Peyer's patch (tissue), 4 donors: ENCODE measurements around the gene HEPHL1. TPM values are rescaled to one million over a fixed set of nuclear protein-coding genes. Genes with fewer than 3 reads are reported as not detected.

Experiments used
- DNase-seq, 3 donors: peaks; one replicate each; pipeline ENCODE4 v3.0.0-alpha.2; 2017 to 2019
- H3K27ac ChIP-seq, 4 donors: fragments of 200-600 bp; sonication (generic); one replicate each; pipeline ENCODE4 v1.5.1; 2016 to 2019
- H3K27me3 ChIP-seq, 2 donors: fragments of 200-600 bp; sonication (generic); one replicate each; pipeline ENCODE4 v1.5.1; 2019
- H3K36me3 ChIP-seq, 3 donors: fragments of 200-600 bp; sonication (generic); one replicate each; pipeline ENCODE4 v1.5.1; 2016 to 2019
- H3K4me1 ChIP-seq, 4 donors: fragments of 200-600 bp; sonication (generic); one replicate each; pipeline ENCODE4 v1.5.1; 2016 to 2019
- H3K4me3 ChIP-seq, 4 donors: fragments of 200-600 bp; sonication (generic); 1 replicate in 3 of 4; 2 replicates in 1 of 4; pipeline ENCODE4 v1.5.1; 2016 to 2019; ENCODE audit warnings: mild to moderate bottlenecking in 1 of 4
- H3K9me3 ChIP-seq, 4 donors: fragments of 200-600 bp; sonication (generic); one replicate each; pipeline ENCODE4 v1.5.1; 2016 to 2019; ENCODE audit warnings: mild to moderate bottlenecking in 1 of 4
- POLR2A ChIP-seq, 2 donors: fragments of 450-650 bp; IDR thresholded peaks; one replicate each; pipeline ENCODE4 v1.5.1; 2017; ENCODE audit warnings: antibody characterized with exemption in 2 of 2, mild to moderate bottlenecking in 2 of 2, moderate library complexity in 2 of 2
- total RNA-seq, 4 donors: library from RNA; depleted of rRNA; stranded (reverse); fragments of >200 nt; gene quantifications; one replicate each; pipeline ENCODE4 v1.1.0, GENCODE V29; 2016
- TF ChIP-seq, protein P1 (sequence below), 6 experiments: fragments of 450-650 bp in 4 of 6; fragments of 200-600 bp in 2 of 6; sonication (generic) in 1 of 6; IDR thresholded peaks; one replicate each; pipeline ENCODE4 v1.5.1; 2017 to 2019; ENCODE audit warnings: antibody characterized with exemption in 6 of 6, mild to moderate bottlenecking in 3 of 6, moderate library complexity in 1 of 6

Gene HEPHL1
- total RNA-seq, 4 donors from 2014 or later = not detected

DNA sequence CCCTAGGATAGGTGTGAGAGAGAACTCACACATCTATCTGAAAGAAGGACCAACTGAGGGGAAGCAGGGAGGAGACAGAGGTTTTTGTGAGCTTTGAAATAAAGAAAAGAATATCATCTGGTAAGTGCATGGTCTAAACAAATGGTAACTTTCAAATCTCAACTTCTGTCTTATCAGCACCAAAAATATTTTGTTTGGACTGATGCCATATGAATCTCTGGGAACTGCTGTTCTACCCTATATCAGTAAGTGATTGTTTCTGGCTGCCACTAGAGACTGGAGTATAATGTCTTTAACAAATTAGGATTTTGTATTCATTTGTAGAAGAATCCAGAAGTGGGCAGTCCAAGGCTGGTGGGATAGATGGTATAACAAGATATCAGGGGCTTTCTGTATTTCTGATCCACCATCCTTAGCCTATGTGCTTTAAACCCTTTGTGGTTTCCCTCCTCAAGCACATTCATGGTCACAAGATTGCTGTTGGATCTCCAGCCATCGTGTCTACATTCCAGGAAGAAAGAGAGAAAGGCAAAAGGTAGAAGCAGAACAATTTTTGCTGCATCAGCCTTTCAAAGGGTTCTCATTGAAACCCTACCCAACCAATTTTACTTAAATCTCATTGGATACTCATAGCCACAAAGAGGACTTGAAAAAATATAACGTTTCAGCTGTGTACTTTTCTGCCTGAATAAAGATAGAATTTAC lies 4.7 kb downstream of the HEPHL1 start:
- no peaks in the 10 kb centered on the region for H3K27me3 ChIP-seq
- no peak overlapping the region for H3K4me3 ChIP-seq
- H3K9me3 ChIP-seq = no peaks in the 10 kb centered on the region
- TF ChIP-seq, protein P1, sequence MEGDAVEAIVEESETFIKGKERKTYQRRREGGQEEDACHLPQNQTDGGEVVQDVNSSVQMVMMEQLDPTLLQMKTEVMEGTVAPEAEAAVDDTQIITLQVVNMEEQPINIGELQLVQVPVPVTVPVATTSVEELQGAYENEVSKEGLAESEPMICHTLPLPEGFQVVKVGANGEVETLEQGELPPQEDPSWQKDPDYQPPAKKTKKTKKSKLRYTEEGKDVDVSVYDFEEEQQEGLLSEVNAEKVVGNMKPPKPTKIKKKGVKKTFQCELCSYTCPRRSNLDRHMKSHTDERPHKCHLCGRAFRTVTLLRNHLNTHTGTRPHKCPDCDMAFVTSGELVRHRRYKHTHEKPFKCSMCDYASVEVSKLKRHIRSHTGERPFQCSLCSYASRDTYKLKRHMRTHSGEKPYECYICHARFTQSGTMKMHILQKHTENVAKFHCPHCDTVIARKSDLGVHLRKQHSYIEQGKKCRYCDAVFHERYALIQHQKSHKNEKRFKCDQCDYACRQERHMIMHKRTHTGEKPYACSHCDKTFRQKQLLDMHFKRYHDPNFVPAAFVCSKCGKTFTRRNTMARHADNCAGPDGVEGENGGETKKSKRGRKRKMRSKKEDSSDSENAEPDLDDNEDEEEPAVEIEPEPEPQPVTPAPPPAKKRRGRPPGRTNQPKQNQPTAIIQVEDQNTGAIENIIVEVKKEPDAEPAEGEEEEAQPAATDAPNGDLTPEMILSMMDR (IDR thresholded peaks at IDR 0.05) = no peak
- no peak for TF ChIP-seq POLR2A (IDR thresholded peaks at IDR 0.05)
- H3K27ac ChIP-seq = no peak overlapping the region
- H3K4me1 ChIP-seq = no peaks in the 10 kb centered on the region
- no peaks in the 10 kb centered on the region for H3K36me3 ChIP-seq
- DNase-seq = no peak

DNA sequence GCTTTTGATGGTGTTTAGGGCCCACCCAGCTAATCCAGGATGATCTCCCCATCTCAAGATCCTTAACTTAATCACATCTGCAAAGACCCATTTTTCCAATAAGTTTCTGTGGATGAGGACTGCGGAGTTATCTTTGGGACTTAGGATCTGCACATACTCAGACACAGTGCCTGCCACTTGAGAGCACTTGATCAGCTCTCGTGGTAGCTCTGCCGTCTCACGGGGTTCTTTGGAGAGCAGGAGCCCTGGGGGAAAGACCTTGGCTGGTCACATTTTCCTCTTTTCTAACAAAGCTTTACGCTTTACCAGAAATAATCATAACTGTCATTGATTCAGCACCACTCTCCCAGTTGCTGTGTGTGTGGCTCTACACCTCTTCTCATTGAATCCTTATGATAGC lies 6.1 kb downstream of the HEPHL1 start:
- Histone ChIP-seq H3K4me3 (no peak overlapping the region), H3K27me3 (no peaks in the 10 kb centered on the region), H3K27ac (no peak overlapping the region), H3K36me3 (no peaks in the 10 kb centered on the region), H3K4me1 (no peaks in the 10 kb centered on the region), H3K9me3 (no peaks in the 10 kb centered on the region)
- no peak for DNase-seq
- TF ChIP-seq, protein P1 (IDR thresholded peaks at IDR 0.05) = no peak
- TF ChIP-seq POLR2A (IDR thresholded peaks at IDR 0.05) = no peak

DNA sequence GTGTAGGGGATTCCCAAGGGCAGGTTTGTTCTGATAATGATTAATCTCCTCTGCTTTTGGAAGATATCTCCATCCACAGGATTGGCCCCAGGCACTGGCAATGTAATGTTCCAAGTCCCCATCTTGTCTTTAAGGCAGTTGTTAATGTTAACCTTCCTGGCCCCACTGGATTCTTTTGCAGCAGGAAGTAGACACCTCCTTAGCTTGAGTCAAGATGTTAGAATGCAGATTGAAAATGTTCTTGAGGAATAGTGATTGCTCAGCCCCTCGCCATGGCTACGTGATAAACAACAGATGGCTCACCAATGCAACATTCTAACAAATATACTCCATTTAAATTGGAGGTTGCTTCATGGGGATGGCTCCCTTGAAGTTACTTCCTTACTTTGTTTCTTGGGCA lies 7.3 kb downstream of the HEPHL1 start:
- no peak overlapping the region for H3K4me3 ChIP-seq
- H3K27ac ChIP-seq = no peak overlapping the region
- no peaks in the 10 kb centered on the region for H3K4me1 ChIP-seq
- no peaks in the 10 kb centered on the region for H3K9me3 ChIP-seq
- H3K27me3 ChIP-seq = no peaks in the 10 kb centered on the region
- DNase-seq = no peak
- TF ChIP-seq, protein P1 (IDR thresholded peaks at IDR 0.05) = no peak
- TF ChIP-seq POLR2A (IDR thresholded peaks at IDR 0.05) = no peak
- H3K36me3 ChIP-seq = no peaks in the 10 kb centered on the region

DNA sequence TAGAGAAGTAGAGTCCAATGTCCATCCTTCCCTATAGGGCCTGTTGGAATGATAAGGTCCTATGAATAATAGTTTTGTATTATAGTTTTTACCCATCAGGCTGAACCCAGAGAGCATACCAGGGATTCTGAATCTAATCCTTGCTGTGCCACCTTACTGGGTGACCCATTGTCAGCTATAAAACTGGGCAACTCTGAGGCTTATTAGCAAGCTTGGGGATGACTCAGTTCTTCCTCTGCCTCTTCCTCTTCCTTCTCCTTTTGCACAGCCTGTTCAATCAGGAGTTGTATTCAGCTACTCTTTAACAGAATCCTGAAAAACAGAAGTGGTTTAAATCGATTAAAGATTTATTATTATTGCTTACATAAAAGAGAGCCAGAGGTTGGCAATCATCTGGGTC lies 8.9 kb downstream of the HEPHL1 start:
- TF ChIP-seq POLR2A (IDR thresholded peaks at IDR 0.05) = no peak
- TF ChIP-seq, protein P1 (IDR thresholded peaks at IDR 0.05) = no peak
- no peaks in the 10 kb centered on the region for H3K36me3 ChIP-seq
- H3K4me1 ChIP-seq = no peaks in the 10 kb centered on the region
- no peaks in the 10 kb centered on the region for H3K9me3 ChIP-seq
- no peak overlapping the region for H3K4me3 ChIP-seq
- no peaks in the 10 kb centered on the region for H3K27me3 ChIP-seq
- no peak for DNase-seq
- no peak overlapping the region for H3K27ac ChIP-seq

DNA sequence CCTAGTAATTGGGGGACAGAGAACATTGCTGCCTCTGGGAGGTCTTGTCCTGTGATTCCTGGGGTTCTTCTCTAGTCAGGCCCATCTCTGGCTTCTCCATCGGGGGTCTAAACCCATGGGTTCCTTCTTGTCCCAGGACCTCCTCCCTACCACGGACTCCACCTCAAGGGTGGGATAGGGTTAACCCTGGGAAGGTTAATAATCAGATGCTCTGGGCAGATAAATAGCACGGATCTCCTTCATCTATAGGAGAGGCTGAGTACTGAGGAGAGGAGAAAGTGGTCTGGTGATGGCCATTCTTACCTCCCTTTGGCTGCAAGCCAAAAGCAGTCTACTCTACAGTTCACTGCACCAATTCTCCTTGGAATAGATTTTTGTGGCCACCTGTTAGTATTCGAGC lies 10.5 kb downstream of the HEPHL1 start:
- DNase-seq = no peak
- Histone ChIP-seq H3K36me3 (no peaks in the 10 kb centered on the region), H3K9me3 (no peaks in the 10 kb centered on the region), H3K27me3 (no peaks in the 10 kb centered on the region), H3K4me1 (no peaks in the 10 kb centered on the region), H3K4me3 (no peak overlapping the region), H3K27ac (no peak overlapping the region)
- no peak for TF ChIP-seq POLR2A (IDR thresholded peaks at IDR 0.05)
- TF ChIP-seq, protein P1 (IDR thresholded peaks at IDR 0.05) = no peak

DNA sequence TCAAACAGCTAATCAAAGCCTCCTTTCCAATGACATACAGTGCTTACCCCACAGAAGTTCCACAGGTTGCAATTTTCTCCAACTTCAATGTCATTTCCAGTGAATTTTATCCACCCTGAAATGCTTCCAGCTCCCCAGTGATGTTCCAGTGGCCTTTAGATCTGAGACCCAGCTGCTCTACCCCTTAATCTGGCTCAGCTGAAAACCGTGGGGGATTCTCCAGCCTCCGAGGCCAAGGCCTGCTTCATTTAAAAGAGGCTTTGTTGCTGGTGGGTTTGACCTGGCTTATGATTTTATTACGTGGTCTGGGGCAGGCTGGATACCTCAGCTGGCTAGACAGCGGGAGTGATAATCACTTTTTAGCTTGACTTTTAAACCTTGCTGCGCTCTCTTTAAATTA lies 10.9 kb downstream of the HEPHL1 start:
- H3K36me3 ChIP-seq = no peaks in the 10 kb centered on the region
- H3K27me3 ChIP-seq = no peaks in the 10 kb centered on the region
- no peak overlapping the region for H3K27ac ChIP-seq
- DNase-seq = no peak
- H3K4me3 ChIP-seq = no peak overlapping the region
- H3K9me3 ChIP-seq = no peaks in the 10 kb centered on the region
- TF ChIP-seq POLR2A (IDR thresholded peaks at IDR 0.05) = no peak
- TF ChIP-seq, protein P1 (IDR thresholded peaks at IDR 0.05) = no peak
- H3K4me1 ChIP-seq = no peaks in the 10 kb centered on the region
